Transverse colon (tissue), 4 donors: ENCODE measurements around the gene RAI2. TPM values are rescaled to one million over a fixed set of nuclear protein-coding genes. Genes with fewer than 3 reads are reported as not detected.

Source experiments
- DNase-seq: peaks from one replicate; pipeline ENCODE4 v3.0.0-alpha.2; 2019
- H3K27ac ChIP-seq, 4 donors: fragments of 200-600 bp; sonication (generic); 2 replicates each; pipeline ENCODE4 v1.5.1; 2016 to 2018; ENCODE audit warnings: inconsistent platforms in 4 of 4
- H3K27me3 ChIP-seq: fragments of 200-600 bp; sonication (generic); 2 replicates; pipeline ENCODE4 v1.5.1; 2017; ENCODE audit warnings: inconsistent platforms
- H3K36me3 ChIP-seq, 4 donors: fragments of 200-600 bp; sonication (generic); 2 replicates each; pipeline ENCODE4 v1.5.1; 2017 to 2019; ENCODE audit warnings: inconsistent platforms in 4 of 4
- H3K4me1 ChIP-seq, 4 donors: fragments of 200-600 bp; sonication (generic); 2 replicates each; pipeline ENCODE4 v1.5.1; 2017 to 2020; ENCODE audit warnings: inconsistent platforms in 4 of 4
- H3K4me3 ChIP-seq, 4 donors: fragments of 200-600 bp; sonication (generic); 1 replicate in 1 of 4; 2 replicates in 3 of 4; pipeline versions ENCODE4 v1.5.1 to v1.6.1; 2017 to 2019; ENCODE audit warnings: inconsistent platforms in 4 of 4
- H3K9me3 ChIP-seq, 2 donors: fragments of 200-600 bp; sonication (generic); 2 replicates each; pipeline ENCODE4 v1.5.1; 2017 to 2019; ENCODE audit warnings: inconsistent platforms in 2 of 2
- EP300 ChIP-seq: sonication (generic); formaldehyde crosslinking; IDR thresholded peaks from one replicate; pipeline ENCODE4 v1.6.1; 2017; ENCODE audit warnings: antibody characterized with exemption, low read depth
- POLR2A ChIP-seq: fragments of 450-650 bp; IDR thresholded peaks from one replicate; pipeline ENCODE4 v1.6.1; 2016; ENCODE audit warnings: antibody characterized with exemption, mild to moderate bottlenecking, moderate library complexity
- POLR2AphosphoS5 ChIP-seq, 3 donors: sonication (generic); formaldehyde crosslinking; IDR thresholded peaks; one replicate each; pipeline ENCODE4 v1.6.1; 2016; ENCODE audit warnings: antibody characterized with exemption in 3 of 3
- WGBS, 2 donors: methylation state at CpG; one replicate each; pipeline ENCODE4 v1.1.5; 2018; ENCODE audit warnings: low coverage in 1 of 2; 5-methylcytosine and 5-hydroxymethylcytosine counted together
- in situ Hi-C, 4 donors: fragments of 200-750 bp; cut with MboI; loops; one replicate each; pipeline versions ENCODE4 v1.15.0 to v1.15.1; 2017; ENCODE audit warnings: low sequenced_read_pairs in 3 of 4, low pct_ligation_motif_present in 1 of 4, low pct_unique_long_range_greater_than_20kb in 1 of 4
- intact Hi-C: fragments of 100-400 bp; cut with DNase I; formaldehyde crosslinking; loops from one replicate; pipeline ENCODE4 v1.15.1; 2023; ENCODE audit warnings: low total_unique reads
- total RNA-seq, 4 donors: library from RNA; depleted of rRNA; stranded (reverse); fragments of >200 nt; gene quantifications; one replicate each; pipeline ENCODE4 v1.1.0, GENCODE V29; 2016
- TF ChIP-seq, protein P1 (sequence below), 5 experiments: fragments of 200-600 bp in 3 of 5; fragments of 450-650 bp in 2 of 5; sonication (generic) in 3 of 5; IDR thresholded peaks; 1 replicate in 2 of 5; 2 replicates in 3 of 5; pipeline ENCODE4 v1.5.1; 2016 to 2017; ENCODE audit warnings: antibody characterized with exemption in 5 of 5, inconsistent platforms in 3 of 5, mild to moderate bottlenecking in 2 of 5, moderate library complexity in 1 of 5

RAI2 gene
- total RNA-seq, 4 donors from 2014 or later: 4.0 to 16.5 (median 11.0) TPM

DNA sequence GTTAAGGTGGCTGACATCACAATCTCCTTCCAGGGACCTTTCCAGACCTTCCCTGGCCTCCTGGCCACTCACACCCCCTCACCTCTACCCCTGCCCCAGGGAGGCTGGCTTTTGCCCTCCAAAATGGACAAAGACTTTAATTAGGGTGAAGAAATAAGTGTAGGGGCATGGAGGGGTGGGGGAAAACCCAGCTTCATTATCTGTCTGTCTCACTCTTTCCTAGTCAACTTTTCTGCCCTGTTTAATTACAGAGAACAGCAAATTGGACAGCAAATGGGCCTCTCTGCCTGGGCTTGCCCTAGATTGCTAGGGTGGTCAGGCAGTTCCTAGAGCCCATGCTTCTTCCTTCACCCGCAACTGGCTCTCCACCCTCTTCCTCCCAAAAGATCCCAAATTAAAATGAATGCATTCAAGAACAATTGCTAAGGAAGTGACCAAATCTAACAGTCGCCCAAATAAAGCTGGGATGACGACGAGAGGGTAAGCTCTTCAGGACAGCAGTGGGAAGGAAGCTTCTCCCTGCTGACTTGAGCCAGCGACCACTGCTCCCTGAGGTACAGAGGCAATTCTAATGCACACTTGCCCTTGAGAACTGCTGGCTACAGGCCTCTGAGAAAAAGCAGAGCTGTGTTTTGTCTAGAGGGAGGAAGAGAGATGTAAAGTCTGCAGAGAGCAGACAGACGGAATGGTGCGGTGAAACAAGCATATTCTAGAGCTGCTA is 12.4 kb downstream of the RAI2 start:
- DNase-seq: no peak
- Histone ChIP-seq H3K27ac (no peak overlapping the region), H3K9me3 (no peaks in the 10 kb centered on the region), H3K36me3 (no peaks in the 10 kb centered on the region), H3K4me3 (no peak overlapping the region), H3K4me1 (peaks cover 0 to 8% (median 1%) of the 10 kb centered on the region in 4 donors), H3K27me3 (no peaks in the 10 kb centered on the region)
- TF ChIP-seq POLR2A: no peak
- in situ Hi-C loops: no loop called here
- 78% methylated on average over 7 of the region's 7 CpGs; no CpG with 5 or more reads in 1 of the 2 donors for WGBS, 2 donors
- intact Hi-C loops: no loop called here

DNA sequence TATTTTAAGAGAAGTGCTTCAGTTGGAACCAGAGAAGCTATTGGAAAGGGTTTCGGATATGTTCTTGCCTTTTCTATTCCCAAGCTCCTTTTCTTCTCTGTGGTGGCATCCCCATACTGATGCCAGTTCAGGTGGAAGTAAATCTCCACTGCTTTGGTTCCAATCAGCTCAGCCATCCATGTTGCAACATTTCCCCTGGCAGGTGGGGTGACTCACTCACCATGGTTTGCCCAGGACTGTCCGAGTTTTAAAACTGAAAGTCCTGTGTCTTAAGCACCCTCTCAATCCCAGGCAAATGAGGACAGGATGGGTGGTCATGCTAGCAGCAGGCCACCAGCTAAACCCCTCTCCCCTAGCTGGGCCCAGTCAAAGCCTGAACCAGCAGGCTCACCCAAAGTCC is 15.1 kb downstream of the RAI2 start:
- Histone ChIP-seq H3K4me3 (no peak overlapping the region), H3K9me3 (no peaks in the 10 kb centered on the region), H3K36me3 (no peaks in the 10 kb centered on the region), H3K27ac (no peak overlapping the region), H3K4me1 (no peaks in the 10 kb centered on the region), H3K27me3 (no peaks in the 10 kb centered on the region)
- DNase-seq: no peak
- in situ Hi-C loops: no loop called here
- intact Hi-C loops: no loop called here
- TF ChIP-seq POLR2A (no peak), POLR2AphosphoS5 (IDR thresholded peaks at IDR 0.05) (no peak), EP300 (no peak)
- TF ChIP-seq, protein P1, sequence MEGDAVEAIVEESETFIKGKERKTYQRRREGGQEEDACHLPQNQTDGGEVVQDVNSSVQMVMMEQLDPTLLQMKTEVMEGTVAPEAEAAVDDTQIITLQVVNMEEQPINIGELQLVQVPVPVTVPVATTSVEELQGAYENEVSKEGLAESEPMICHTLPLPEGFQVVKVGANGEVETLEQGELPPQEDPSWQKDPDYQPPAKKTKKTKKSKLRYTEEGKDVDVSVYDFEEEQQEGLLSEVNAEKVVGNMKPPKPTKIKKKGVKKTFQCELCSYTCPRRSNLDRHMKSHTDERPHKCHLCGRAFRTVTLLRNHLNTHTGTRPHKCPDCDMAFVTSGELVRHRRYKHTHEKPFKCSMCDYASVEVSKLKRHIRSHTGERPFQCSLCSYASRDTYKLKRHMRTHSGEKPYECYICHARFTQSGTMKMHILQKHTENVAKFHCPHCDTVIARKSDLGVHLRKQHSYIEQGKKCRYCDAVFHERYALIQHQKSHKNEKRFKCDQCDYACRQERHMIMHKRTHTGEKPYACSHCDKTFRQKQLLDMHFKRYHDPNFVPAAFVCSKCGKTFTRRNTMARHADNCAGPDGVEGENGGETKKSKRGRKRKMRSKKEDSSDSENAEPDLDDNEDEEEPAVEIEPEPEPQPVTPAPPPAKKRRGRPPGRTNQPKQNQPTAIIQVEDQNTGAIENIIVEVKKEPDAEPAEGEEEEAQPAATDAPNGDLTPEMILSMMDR (IDR thresholded peaks at IDR 0.05): no peak
- WGBS, 2 donors: 74% methylated on average over 2 of the region's 2 CpGs; no CpG with 5 or more reads in 1 of the 2 donors

DNA sequence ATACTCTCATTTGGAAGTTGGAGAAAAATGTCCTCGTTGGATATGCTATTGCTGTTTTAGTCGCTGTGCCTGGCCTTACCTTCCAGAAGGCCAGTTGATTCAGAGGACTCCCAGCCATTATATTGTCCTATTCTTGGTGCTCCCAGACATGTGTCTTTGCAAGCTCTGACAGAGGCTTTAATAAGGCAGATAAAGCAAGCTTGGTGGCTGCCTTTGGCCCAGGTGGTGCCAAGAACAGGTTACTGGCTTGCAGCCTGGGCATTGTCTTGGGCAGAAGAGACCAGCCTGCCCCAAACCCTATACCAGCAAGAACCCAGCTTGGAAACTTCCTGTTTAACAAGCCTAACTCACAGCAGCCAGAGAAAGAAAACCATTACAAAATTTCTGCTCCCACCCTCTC is 16.9 kb downstream of the RAI2 start:
- 53 to 77% methylated on average over 2 of the region's 2 CpGs for WGBS, 2 donors

DNA sequence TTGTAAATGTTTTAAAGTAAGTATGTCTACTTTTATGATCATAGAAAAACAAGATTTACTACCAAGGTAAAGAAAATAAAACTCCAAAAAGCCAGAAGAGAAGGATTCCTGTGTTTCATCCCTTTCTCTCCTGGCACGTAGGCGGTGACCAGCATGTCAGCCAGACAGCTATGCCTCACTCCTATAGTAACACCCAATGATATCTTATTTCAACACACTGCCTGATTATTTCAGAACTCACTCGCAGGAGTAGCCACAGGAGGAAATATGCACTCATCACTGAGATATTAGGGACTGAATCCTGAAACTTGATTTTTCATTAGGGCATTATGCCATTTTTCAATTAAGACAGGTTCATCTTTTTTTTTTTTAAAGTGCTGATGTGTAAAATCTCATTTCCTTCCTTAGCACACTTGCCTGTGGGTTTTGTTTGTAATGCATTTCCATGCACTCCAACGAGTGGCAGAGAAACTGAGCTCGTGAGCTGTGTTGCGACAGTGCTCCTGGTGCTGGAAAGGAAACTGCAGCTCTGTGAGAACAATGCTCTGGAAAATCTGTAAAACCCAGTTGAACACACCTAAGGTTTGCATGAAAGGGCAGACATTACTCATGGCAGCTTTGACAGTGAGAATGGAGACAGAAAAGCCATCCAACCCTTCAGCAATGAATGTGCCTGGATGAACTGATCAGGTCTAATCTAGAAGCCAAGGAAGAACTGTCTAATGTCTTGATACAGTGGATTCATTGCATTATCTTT is 18.2 kb downstream of the RAI2 start:
- Histone ChIP-seq H3K9me3 (no peaks in the 10 kb centered on the region), H3K4me1 (no peaks in the 10 kb centered on the region), H3K4me3 (no peak overlapping the region), H3K36me3 (no peaks in the 10 kb centered on the region), H3K27ac (no peak overlapping the region), H3K27me3 (no peaks in the 10 kb centered on the region)
- intact Hi-C loops: no loop called here
- TF ChIP-seq EP300: no peak
- no peak for TF ChIP-seq POLR2A
- TF ChIP-seq POLR2AphosphoS5 (IDR thresholded peaks at IDR 0.05): no peak
- TF ChIP-seq, protein P1 (IDR thresholded peaks at IDR 0.05): no peak
- DNase-seq: no peak
- in situ Hi-C loops: no loop called here
- 40 to 67% methylated on average over 1 to 6 of the region's 6 CpGs for WGBS, 2 donors

More for the DNA sequence above, 16.9 kb downstream of the RAI2 start:
- Histone ChIP-seq H3K27ac (no peak overlapping the region), H3K36me3 (no peaks in the 10 kb centered on the region), H3K9me3 (no peaks in the 10 kb centered on the region), H3K4me1 (no peaks in the 10 kb centered on the region), H3K27me3 (no peaks in the 10 kb centered on the region), H3K4me3 (no peak overlapping the region)
- in situ Hi-C loops (no loop called here), intact Hi-C loops (no loop called here)
- no peak for DNase-seq
- TF ChIP-seq, protein P1 (IDR thresholded peaks at IDR 0.05): no peak
- TF ChIP-seq POLR2A: no peak
- no peak for TF ChIP-seq EP300
- no peak for TF ChIP-seq POLR2AphosphoS5 (IDR thresholded peaks at IDR 0.05)
